T-helper 17 cell (primary cell): ENCODE measurements around the gene TBX4. TPM values are rescaled to one million over a fixed set of nuclear protein-coding genes. Genes with fewer than 3 reads are reported as not detected.
A peak's percentile ranks its signal among the peaks of the same experiment; 100 is the strongest.

Source experiments
- ATAC-seq: fragments of 150-1000 bp; cut with Tn5 transposase; 2 replicates; pipeline ENCODE4 v1.10.0; 2021; ENCODE audit warnings: mild to moderate bottlenecking, moderate library complexity
- DNase-seq, 3 donors: peaks; one replicate each; pipeline versions ENCODE4 v3.0.0 to v3.0.0-alpha.2; 2020 to 2021
- H3K9me3 ChIP-seq: one replicate; pipeline ENCODE4 v1.7.0; 2013; ENCODE audit warnings: low read length, mild to moderate bottlenecking; ENCODE audit not compliant: control insufficient read depth, poor library complexity, severe bottlenecking
- H3K27ac Mint-ChIP-seq: one replicate; pipeline ENCODE4 v1.8.0; 2022; ENCODE audit warnings: mild to moderate bottlenecking, moderate library complexity, mixed read lengths
- H3K27me3 Mint-ChIP-seq: one replicate; pipeline ENCODE4 v1.8.0; 2022; ENCODE audit warnings: mixed read lengths
- H3K36me3 Mint-ChIP-seq: one replicate; pipeline ENCODE4 v1.8.0; 2022; ENCODE audit warnings: low read depth, mixed read lengths
- H3K4me1 Mint-ChIP-seq: one replicate; pipeline ENCODE4 v1.8.0; 2022; ENCODE audit warnings: mild to moderate bottlenecking, mixed read lengths
- H3K4me3 Mint-ChIP-seq: one replicate; pipeline ENCODE4 v1.8.0; 2022; ENCODE audit warnings: mild to moderate bottlenecking, moderate library complexity, mixed read lengths
- total RNA-seq, 4 donors: library from RNA in 2 of 4; stranded (reverse) in 2 of 4; gene quantifications; one replicate each; pipeline ENCODE4 v1.2.3 and lab custom pipeline; 2022 to 2026

The TBX4 gene
- total RNA-seq, 2 donors from 2014 or later = not detected

DNA sequence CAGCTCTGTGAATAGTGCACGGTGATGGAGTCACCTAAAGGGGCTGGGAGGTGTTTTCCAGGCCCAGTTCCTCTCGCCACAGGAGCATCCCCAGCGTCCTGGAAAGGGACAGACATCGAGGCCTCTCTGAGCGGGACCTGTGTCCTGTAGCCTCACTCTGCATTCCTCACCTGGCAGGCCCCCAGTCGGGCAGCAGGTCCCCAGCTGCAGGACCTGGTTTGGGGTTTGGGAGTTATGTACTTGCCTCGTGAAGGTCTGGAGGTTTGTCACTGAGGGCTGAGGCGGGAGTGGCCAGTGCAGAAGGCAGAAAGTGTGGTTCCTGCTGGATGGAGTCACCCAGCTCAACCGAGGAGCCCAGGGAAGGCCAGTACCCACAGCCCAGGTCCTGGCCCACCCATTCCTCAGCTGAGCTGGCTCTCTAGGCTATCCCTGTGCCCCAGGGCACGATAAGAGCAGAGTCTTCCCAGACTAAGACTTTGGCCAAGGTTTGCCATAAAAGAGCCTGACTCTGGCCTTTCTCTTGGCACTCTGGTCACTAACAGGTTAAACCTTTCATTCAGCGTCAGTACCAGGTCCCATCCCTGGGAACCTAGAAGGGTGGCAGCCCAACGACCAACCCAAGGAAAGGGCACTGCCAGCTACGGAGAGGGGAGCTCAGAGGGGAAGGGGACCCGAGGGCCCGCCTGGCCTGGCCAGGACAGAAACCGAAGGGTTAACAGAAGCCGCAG, 24.4 kb downstream of the TBX4 start:
- DNase-seq = no peak
- Mint-ChIP-seq H3K27me3 (peaks cover 66% of the 10 kb centered on the region), H3K36me3 (peaks cover 3% of the 10 kb centered on the region)

DNA sequence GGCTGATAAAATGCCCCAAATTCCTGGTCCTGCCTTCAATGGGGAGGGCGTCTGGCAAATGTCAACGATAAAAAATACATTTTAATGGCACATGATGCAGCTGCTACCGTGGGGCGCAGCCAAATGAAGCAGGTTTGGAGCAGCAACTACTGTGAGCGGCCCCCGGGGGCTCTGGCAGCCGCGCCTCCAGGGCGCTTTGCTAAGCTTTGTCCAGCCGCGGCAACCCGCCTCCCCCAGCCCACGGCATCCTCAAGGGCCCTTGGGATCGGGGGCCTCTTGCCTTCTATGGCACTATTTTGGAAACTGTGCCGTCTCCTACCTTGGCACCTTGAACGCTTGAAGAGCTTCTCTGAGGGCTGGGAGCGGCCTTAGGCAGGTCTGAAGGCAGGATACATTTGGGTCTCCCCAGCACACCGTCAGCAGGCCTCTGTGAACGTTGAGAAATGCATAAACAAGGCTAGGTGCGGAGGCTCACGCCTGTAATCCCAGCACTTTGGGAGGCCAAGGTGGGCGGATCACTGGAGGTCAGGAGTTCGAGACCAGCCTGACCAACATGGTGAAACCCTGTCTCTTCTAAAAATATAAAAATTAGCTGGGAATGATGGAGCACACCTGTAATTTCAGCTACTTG, 25.1 kb downstream of the TBX4 start:
- H3K9me3 ChIP-seq = no peaks in the 10 kb centered on the region
- H3K27ac Mint-ChIP-seq = no peak overlapping the region
- H3K4me1 Mint-ChIP-seq = peaks cover 2% of the 10 kb centered on the region
- DNase-seq (no peak), ATAC-seq (no peak)
- peaks cover 62% of the 10 kb centered on the region for H3K27me3 Mint-ChIP-seq
- no peak overlapping the region for H3K4me3 Mint-ChIP-seq
- peaks cover 3% of the 10 kb centered on the region for H3K36me3 Mint-ChIP-seq

More for the DNA sequence above, 24.4 kb downstream of the TBX4 start:
- no peak for ATAC-seq
- Mint-ChIP-seq H3K4me3 (no peak overlapping the region), H3K27ac (no peak overlapping the region), H3K4me1 (peaks cover 2% of the 10 kb centered on the region)
- H3K9me3 ChIP-seq = no peaks in the 10 kb centered on the region

DNA sequence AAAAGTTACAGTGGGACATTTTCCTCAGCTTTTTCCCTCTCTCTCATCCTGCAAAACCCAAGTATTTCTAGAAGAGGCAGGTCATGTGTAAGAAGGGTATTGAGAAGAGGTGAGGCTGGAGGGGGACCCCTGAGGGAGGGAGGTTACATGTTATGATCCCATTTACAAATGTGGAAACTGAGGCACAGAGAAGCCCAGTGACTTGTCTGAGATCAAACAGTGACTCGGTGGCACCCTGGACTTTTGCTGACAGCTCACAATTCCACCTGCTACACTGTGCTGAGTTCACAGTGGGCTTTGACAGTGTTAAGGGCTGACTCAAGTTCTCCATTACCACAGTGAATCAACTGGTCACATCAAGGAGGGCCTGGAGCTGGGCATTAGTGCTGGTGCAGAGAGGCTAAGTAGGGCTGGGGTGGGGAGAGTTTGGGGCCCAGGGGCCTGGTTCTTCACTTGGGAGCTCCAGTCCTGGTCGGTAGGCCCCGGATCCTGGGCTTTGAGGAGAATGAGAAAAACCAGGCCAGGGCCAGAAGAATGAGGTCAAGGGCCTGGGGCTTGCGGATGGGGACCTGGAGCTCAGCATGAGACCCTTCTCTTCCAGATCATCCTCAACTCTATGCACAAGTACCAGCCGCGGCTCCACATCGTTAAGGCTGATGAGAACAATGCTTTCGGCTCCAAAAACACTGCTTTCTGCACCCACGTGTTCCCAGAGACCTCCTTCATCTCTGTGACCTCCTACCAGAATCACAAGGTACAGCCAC, 26.0 kb downstream of the TBX4 start:
- H3K4me3 Mint-ChIP-seq = no peak overlapping the region
- peaks cover 3% of the 10 kb centered on the region for H3K36me3 Mint-ChIP-seq
- peaks cover 2% of the 10 kb centered on the region for H3K4me1 Mint-ChIP-seq
- ATAC-seq (no peak), DNase-seq (no peak)
- no peaks in the 10 kb centered on the region for H3K9me3 ChIP-seq
- peaks cover 58% of the 10 kb centered on the region for H3K27me3 Mint-ChIP-seq
- no peak overlapping the region for H3K27ac Mint-ChIP-seq

DNA sequence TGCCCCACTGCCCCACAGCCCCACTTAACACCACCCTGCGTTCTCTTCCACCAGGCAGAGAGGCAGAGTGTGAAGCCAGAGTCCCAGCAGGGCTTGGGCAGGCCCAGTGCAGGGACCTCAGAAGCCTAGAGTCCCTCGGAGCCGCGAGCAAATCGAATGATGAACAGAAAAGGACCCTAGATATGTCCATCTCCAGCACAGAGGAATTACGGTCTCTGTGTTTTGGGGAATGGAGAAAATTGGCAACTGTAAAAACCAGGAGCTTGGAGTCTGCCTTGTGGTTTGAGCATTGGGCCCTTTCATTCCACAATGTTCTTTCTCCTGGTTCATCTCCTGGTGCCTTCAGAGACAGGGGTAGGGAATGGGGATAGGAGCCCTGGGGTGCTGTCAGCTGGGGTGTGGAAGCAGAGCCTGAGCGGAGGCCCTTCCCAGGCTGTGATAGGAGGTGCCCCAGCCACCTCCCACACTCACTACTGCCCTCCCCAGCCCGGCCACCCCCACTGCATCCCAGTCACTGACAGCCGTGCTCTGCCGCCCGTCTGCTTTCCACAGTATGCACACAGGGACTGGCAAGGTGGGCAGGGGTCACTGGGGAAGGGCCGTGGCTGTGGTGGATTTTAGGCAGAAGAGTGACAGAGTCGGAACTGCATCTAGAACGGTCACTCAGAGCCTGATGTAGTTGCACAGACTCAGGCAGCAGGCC, 26.7 kb downstream of the TBX4 start:
- peaks cover 3% of the 10 kb centered on the region for H3K36me3 Mint-ChIP-seq
- no peak for ATAC-seq
- H3K4me3 Mint-ChIP-seq = no peak overlapping the region
- H3K27ac Mint-ChIP-seq = no peak overlapping the region
- H3K27me3 Mint-ChIP-seq = peaks cover 54% of the 10 kb centered on the region
- no peak for DNase-seq
- peaks cover 2% of the 10 kb centered on the region for H3K4me1 Mint-ChIP-seq
- H3K9me3 ChIP-seq = no peaks in the 10 kb centered on the region

DNA sequence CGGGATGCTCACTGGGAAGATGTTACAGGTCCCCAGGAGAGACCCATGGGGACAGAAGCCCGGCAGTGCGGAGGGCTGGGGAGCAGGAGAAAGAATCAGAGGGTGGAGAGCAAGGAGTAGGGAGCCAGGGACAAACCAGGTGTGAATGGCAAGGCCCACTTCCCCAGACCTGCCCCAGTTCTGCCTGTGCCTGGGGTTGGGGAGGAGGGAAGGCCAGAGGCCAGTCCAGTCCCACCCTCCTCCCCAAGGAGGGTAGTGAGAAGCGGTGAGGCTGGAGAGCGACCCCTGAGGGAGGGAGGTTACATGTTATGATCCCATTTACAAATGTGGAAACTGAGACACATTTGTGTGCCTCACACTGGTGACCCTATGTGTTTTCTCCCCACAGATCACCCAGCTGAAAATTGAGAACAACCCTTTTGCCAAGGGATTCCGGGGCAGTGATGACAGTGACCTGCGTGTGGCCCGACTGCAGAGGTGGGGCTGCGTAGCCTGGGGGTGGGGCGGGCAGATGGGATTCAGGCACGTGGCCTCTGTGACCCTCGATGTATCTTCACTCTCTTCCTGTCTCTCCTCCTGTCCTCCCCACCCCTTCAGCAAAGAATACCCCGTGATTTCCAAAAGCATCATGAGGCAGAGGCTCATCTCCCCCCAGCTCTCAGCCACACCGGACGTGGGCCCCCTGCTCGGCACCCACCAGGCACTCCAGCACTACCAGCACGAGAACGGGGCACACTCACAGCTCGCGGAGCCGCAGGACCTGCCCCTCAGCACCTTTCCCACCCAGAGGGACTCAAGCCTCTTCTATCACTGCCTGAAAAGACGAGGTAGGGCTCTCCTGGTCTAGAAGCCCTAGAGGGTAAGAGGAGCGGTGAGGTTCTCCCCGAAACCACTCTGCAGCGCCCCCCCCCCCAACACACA, 27.5 kb downstream of the TBX4 start:
- H3K27me3 Mint-ChIP-seq = peaks cover 50% of the 10 kb centered on the region
- DNase-seq (no peak), ATAC-seq (no peak)
- no peak overlapping the region for H3K27ac Mint-ChIP-seq
- no peak overlapping the region for H3K4me3 Mint-ChIP-seq
- peaks cover 2% of the 10 kb centered on the region for H3K4me1 Mint-ChIP-seq
- H3K36me3 Mint-ChIP-seq = peaks cover 3% of the 10 kb centered on the region
- H3K9me3 ChIP-seq = no peaks in the 10 kb centered on the region

DNA sequence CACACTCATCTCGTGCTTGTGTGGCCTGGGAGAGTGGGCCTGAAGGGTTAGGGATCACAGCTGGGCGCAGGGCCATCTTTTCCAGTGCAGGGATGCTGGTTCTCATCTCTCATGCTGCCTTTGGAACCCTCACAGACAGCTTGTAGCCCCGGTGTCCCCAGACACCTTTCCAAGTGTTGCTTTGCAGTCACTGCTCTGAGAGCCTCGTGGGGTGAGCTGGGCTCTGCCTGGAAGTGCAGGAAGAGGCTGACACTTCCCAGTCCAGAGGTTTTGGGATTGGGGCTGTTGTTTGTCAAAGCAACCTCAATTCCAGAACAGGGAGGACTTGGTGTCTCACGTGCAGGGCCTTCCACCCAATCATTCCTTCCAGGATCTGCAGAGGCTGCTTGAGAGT, 28.2 kb downstream of the TBX4 start:
- H3K27me3 Mint-ChIP-seq = peaks cover 49% of the 10 kb centered on the region
- no peaks in the 10 kb centered on the region for H3K36me3 Mint-ChIP-seq
- no peak for ATAC-seq

DNA sequence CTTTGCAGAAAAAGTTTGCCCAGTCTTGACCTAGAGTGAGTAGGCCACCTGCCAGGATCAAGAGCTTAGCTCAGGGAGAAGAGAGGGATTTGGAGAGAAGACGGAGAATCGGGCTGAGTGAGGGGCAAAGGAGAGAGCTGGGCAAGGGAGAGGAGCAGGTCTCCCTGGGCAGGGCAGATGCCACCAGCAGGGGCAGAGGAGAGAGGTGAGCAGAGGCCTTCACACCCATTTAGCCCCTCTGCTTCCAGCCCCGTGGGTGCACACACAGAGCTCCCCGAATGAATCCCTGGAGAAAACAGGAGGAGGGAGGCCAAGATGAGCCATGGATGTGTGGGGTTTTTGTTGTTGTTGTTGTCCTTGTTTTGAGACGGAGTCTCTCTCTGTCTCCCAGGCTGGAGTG, 29.2 kb downstream of the TBX4 start:
- no peak for DNase-seq
- Mint-ChIP-seq H3K27me3 (peaks cover 49% of the 10 kb centered on the region), H3K36me3 (no peaks in the 10 kb centered on the region), H3K27ac (peak overlapping the region; percentile 59), H3K4me3 (no peak overlapping the region), H3K4me1 (no peaks in the 10 kb centered on the region)
- no peaks in the 10 kb centered on the region for H3K9me3 ChIP-seq
- ATAC-seq = no peak

More for the DNA sequence above, 28.2 kb downstream of the TBX4 start:
- no peak for DNase-seq
- no peaks in the 10 kb centered on the region for H3K9me3 ChIP-seq
- Mint-ChIP-seq H3K4me3 (no peak overlapping the region), H3K4me1 (peaks cover 2% of the 10 kb centered on the region), H3K27ac (no peak overlapping the region)

DNA sequence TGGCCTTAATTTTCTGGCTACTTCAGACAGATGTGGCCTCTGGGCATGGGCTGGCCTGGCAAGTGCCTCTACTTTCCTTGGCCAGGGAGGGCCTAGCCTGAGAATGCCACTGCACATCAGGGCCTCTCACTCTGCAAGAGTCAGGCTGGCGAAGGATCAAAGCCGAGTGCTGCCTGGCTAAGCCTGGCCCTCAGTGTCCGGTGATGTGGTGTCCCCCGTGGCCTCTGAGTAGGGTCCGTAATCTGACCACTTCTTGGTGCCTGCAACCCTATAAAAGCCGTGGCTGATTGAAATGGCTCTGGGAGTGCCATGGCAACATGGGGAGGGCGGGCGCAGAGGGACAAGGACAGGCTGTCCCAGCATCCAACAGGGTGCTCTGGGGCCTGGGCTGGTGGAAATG, 30.2 kb downstream of the TBX4 start:
- no peaks in the 10 kb centered on the region for H3K4me1 Mint-ChIP-seq
- H3K4me3 Mint-ChIP-seq = no peak overlapping the region
- H3K27ac Mint-ChIP-seq = no peak overlapping the region
- H3K36me3 Mint-ChIP-seq = no peaks in the 10 kb centered on the region
- DNase-seq (no peak), ATAC-seq (no peak)
- peaks cover 50% of the 10 kb centered on the region for H3K27me3 Mint-ChIP-seq
- H3K9me3 ChIP-seq = no peaks in the 10 kb centered on the region

DNA sequence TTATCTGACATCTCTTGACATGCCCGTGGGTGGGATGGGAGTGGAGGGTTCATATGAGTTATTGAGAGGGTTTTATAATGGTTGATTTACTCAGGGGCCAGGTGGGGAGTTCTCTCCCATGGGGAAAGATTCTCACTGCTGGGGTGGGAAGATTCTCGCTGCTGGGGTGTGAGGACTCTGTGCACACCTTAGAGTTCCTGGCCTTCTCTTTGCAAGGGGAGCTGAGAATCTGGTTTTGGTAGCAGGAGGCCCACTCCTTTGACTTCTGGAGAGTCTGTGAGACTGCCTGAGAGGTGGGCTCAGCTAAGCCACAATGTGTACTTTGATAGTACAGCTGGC, 31.5 kb downstream of the TBX4 start:
- no peaks in the 10 kb centered on the region for H3K9me3 ChIP-seq
- H3K4me1 Mint-ChIP-seq = no peaks in the 10 kb centered on the region
- DNase-seq (no peak), ATAC-seq (no peak)
- no peaks in the 10 kb centered on the region for H3K36me3 Mint-ChIP-seq
- H3K27ac Mint-ChIP-seq = no peak overlapping the region
- peaks cover 47% of the 10 kb centered on the region for H3K27me3 Mint-ChIP-seq
- no peak overlapping the region for H3K4me3 Mint-ChIP-seq

DNA sequence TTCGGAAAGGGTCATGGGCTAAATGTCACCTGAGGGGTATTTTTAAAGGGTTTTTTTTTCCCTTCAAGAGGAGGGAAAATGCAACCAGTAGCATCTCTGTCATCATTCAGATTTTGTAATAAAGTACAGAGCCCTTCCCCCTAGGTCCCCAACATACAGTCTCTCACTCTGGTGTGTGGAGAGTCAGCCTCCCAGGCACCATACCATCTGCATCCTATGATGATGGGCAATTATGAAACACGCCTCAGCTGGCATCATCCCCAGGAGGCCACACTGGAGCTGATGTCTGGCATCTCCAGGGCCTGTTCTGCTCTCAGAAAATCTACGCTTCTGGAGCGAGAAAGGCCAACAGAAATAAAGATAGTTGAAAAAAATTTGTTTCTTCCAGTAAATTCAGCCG, 32.0 kb downstream of the TBX4 start:
- Mint-ChIP-seq H3K27me3 (peaks cover 42% of the 10 kb centered on the region), H3K27ac (no peak overlapping the region), H3K4me1 (no peaks in the 10 kb centered on the region), H3K4me3 (no peak overlapping the region), H3K36me3 (no peaks in the 10 kb centered on the region)
- no peak for ATAC-seq
- no peaks in the 10 kb centered on the region for H3K9me3 ChIP-seq
- no peak for DNase-seq

DNA sequence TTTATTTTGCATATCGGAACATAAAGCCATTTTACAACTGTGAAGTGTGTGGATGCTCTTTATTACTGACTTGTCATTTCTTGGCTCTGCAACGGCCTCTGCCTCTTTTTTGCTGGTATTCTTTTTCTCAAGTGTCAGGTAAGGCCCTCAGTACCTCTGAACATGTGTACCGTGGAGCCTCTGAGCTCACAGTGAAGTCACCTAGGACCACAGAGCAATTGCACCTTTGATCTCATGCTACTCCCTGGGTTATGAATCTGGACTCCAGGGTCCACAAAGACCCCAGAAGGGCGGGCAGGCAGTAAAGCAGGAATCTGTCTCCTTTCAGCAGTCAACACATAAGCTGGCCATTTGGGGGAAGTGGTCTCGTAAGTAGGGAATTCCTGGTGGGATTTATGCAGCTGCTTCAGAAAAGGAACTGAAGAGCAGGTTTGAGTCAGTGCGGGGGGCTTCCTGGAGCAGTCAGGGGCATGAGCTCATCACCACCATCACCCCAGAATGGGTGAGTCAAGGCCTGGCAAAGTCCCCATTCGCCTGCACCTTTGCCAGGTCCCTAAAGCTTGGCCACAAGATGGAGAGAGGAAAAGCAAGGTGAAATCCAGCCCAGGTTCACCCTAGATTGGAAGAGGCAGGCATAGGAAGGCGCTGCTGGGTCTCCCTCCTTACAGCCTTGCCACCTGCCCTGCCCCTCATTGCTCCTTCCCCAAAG, 33.0 kb downstream of the TBX4 start:
- Mint-ChIP-seq H3K4me3 (no peak overlapping the region), H3K4me1 (no peaks in the 10 kb centered on the region), H3K27ac (no peak overlapping the region), H3K36me3 (no peaks in the 10 kb centered on the region), H3K27me3 (peaks cover 39% of the 10 kb centered on the region)
- no peaks in the 10 kb centered on the region for H3K9me3 ChIP-seq
- DNase-seq (no peak), ATAC-seq (no peak)
